Stomach (tissue), 9 donors: Measurements from ENCODE around the gene RIPOR3. TPM values are rescaled to one million over a fixed set of nuclear protein-coding genes. Genes with fewer than 3 reads are reported as not detected.

Experiments used
- DNase-seq, 2 donors: peaks; one replicate each; pipeline versions ENCODE4 v3.0.0 to v3.0.0-alpha.2; 2013 to 2019
- H3K27ac ChIP-seq, 5 donors: fragments of 200-600 bp in 4 of 5; sonication (generic) in 4 of 5; one replicate each; pipeline ENCODE4 v1.5.1; 2013 to 2019; ENCODE audit warnings: mild to moderate bottlenecking in 1 of 5, moderate library complexity in 1 of 5
- H3K27me3 ChIP-seq, 3 donors: fragments of 200-600 bp; sonication (generic); one replicate each; pipeline ENCODE4 v1.5.1; 2017 to 2019; ENCODE audit warnings: mixed run types in 1 of 3
- H3K36me3 ChIP-seq, 4 donors: fragments of 200-600 bp; sonication (generic); 1 replicate in 3 of 4; 2 replicates in 1 of 4; pipeline ENCODE4 v1.5.1; 2016 to 2019
- H3K4me1 ChIP-seq, 4 donors: fragments of 200-600 bp; sonication (generic); one replicate each; pipeline ENCODE4 v1.5.1; 2016 to 2019
- H3K4me3 ChIP-seq, 4 donors: fragments of 200-600 bp; sonication (generic) in 3 of 4; one replicate each; pipeline ENCODE4 v1.5.1; 2016 to 2019; ENCODE audit warnings: mild to moderate bottlenecking in 1 of 4
- H3K9me3 ChIP-seq, 4 donors: fragments of 200-600 bp; sonication (generic); one replicate each; pipeline ENCODE4 v1.5.1; 2016 to 2019
- CTCF ChIP-seq, 7 experiments: fragments of 450-650 bp in 4 of 7; fragments of 200-600 bp in 3 of 7; sonication (generic) in 3 of 7; IDR thresholded peaks; one replicate each; pipeline ENCODE4 v1.5.1; 2016 to 2019; ENCODE audit warnings: antibody characterized with exemption in 7 of 7, control low read depth in 2 of 7, mild to moderate bottlenecking in 1 of 7
- EP300 ChIP-seq: sonication (generic); formaldehyde crosslinking; IDR thresholded peaks from one replicate; pipeline ENCODE4 v1.6.1; 2017; ENCODE audit warnings: antibody characterized with exemption
- POLR2A ChIP-seq, 4 donors: fragments of 450-650 bp; IDR thresholded peaks; one replicate each; pipeline ENCODE4 v1.6.1; 2016; ENCODE audit warnings: antibody characterized with exemption in 4 of 4, control low read depth in 2 of 4, mild to moderate bottlenecking in 1 of 4, moderate library complexity in 1 of 4
- POLR2AphosphoS5 ChIP-seq, 3 donors: sonication (generic); formaldehyde crosslinking; IDR thresholded peaks; one replicate each; pipeline ENCODE4 v1.6.1; 2016; ENCODE audit warnings: antibody characterized with exemption in 3 of 3
- WGBS, 5 donors: extraction: QIAGEN DNeasy Blood & Tissue Kit in 3 of 5; methylation state at CpG; one replicate each; pipeline versions ENCODE4 v1.1.5 to v1.1.7; 2013 to 2018; 5-methylcytosine and 5-hydroxymethylcytosine counted together
- intact Hi-C: fragments of 100-400 bp; cut with DNase I; formaldehyde crosslinking; loops from one replicate; pipeline ENCODE4 v1.15.1; 2023; ENCODE audit warnings: low total_unique reads
- polyA plus RNA-seq, 3 donors: library from polyadenylated mRNA; stranded (reverse); fragments of 200-250 nt; gene quantifications; one replicate each; pipeline ENCODE4 v1.2.3, GENCODE V29; 2013
- total RNA-seq, 5 donors: library from RNA; depleted of rRNA; stranded (reverse); fragments of >200 nt; gene quantifications; one replicate each; pipeline versions ENCODE4 v1.1.0 to v1.2.3, GENCODE V29; 2014 to 2016
- donor health status: healthy with polysubstance abuse.
- donor health status: Bipolar disorder and iron deficiency.
- donor health status: healthy.

The RIPOR3 gene
- total and polyA plus RNA-seq, 8 donors, result 4.4 to 61.1 (median 8.2) TPM

GRCh38 chr20:50607436-50607835 is 83.9 kb downstream of the RIPOR3 start:
- no peak for DNase-seq
- intact Hi-C loops, result no loop called here
- Histone ChIP-seq H3K27me3 (peaks cover 0 to 7% (median 0%) of the 10 kb centered on the region in 3 donors), H3K4me3 (no peak overlapping the region), H3K27ac (no peak overlapping the region), H3K4me1 (no peaks in the 10 kb centered on the region), H3K9me3 (no peaks in the 10 kb centered on the region), H3K36me3 (peaks cover 0 to 51% (median 27%) of the 10 kb centered on the region in 4 donors)
- 86 to 100% (median 88%) methylated on average over 2 to 9 of the region's 9 CpGs for WGBS, 5 donors
- TF ChIP-seq POLR2AphosphoS5 (IDR thresholded peaks at IDR 0.05), result no peak
- TF ChIP-seq CTCF (IDR thresholded peaks at IDR 0.05), result no peak
- no peak for TF ChIP-seq POLR2A (IDR thresholded peaks at IDR 0.05)
- TF ChIP-seq EP300, result no peak

DNA sequence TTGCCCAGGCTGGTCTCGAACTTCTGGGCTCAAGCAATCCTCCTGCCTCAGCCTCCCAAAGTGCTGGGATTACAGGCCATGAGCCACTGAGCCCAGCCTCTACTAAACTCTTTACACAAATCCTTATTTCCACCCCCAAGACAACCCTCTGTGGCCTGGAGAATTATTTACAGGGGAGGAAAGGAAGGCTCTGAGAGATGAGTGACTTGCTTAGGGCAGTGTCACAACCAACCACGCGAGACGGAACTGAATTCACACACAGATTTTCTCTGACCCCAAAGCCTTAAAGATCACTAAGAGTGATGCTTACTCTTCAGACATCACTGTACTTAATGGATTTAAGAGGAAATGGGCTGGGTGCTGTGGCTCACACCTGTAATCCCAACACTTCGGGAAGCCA is 86.2 kb downstream of the RIPOR3 start:
- 91 to 94% (median 92%) methylated on average over 5 of the region's 5 CpGs for WGBS, 5 donors

DNA sequence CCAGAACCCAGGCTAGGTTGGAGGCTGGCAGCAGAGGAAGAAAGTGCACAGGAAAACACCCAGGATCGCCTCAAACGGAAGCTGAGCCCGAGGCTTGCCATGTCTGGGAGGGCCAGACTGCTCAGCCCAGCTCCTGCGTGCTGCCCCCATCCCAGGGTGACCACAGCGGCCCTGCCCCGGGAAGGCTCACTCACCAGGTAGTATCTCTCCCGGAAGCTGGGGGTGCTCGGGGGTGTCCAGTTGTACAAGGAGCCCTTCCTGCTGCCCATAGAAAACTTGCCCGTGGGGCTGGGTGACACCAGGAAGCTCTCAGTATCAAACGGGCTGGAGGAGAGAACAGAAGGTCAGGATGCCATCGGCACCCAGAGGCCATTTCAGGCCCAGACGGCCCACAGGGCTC is 86.9 kb downstream of the RIPOR3 start:
- peaks cover 0 to 14% (median 0%) of the 10 kb centered on the region in 3 donors for H3K27me3 ChIP-seq
- H3K9me3 ChIP-seq, result no peaks in the 10 kb centered on the region
- H3K27ac ChIP-seq, result no peak overlapping the region
- WGBS, 5 donors, result 82 to 93% (median 89%) methylated on average over 12 of the region's 12 CpGs
- TF ChIP-seq POLR2A (IDR thresholded peaks at IDR 0.05), result no peak
- TF ChIP-seq POLR2AphosphoS5 (IDR thresholded peaks at IDR 0.05), result no peak
- no peak for TF ChIP-seq EP300
- TF ChIP-seq CTCF (IDR thresholded peaks at IDR 0.05), result no peak
- intact Hi-C loops, result no loop called here
- no peak overlapping the region for H3K4me3 ChIP-seq
- DNase-seq, result no peak
- no peaks in the 10 kb centered on the region for H3K4me1 ChIP-seq
- peaks cover 0 to 57% (median 29%) of the 10 kb centered on the region in 4 donors for H3K36me3 ChIP-seq

More for the DNA sequence above, 86.2 kb downstream of the RIPOR3 start:
- Histone ChIP-seq H3K27ac (no peak overlapping the region), H3K9me3 (no peaks in the 10 kb centered on the region), H3K4me1 (no peaks in the 10 kb centered on the region), H3K4me3 (no peak overlapping the region), H3K27me3 (peaks cover 0 to 15% (median 0%) of the 10 kb centered on the region in 3 donors), H3K36me3 (peaks cover 0 to 60% (median 30%) of the 10 kb centered on the region in 4 donors)
- intact Hi-C loops, result no loop called here
- no peak for TF ChIP-seq POLR2A (IDR thresholded peaks at IDR 0.05)
- no peak for TF ChIP-seq EP300
- no peak for TF ChIP-seq POLR2AphosphoS5 (IDR thresholded peaks at IDR 0.05)
- no peak for TF ChIP-seq CTCF (IDR thresholded peaks at IDR 0.05)
- DNase-seq, result no peak

DNA sequence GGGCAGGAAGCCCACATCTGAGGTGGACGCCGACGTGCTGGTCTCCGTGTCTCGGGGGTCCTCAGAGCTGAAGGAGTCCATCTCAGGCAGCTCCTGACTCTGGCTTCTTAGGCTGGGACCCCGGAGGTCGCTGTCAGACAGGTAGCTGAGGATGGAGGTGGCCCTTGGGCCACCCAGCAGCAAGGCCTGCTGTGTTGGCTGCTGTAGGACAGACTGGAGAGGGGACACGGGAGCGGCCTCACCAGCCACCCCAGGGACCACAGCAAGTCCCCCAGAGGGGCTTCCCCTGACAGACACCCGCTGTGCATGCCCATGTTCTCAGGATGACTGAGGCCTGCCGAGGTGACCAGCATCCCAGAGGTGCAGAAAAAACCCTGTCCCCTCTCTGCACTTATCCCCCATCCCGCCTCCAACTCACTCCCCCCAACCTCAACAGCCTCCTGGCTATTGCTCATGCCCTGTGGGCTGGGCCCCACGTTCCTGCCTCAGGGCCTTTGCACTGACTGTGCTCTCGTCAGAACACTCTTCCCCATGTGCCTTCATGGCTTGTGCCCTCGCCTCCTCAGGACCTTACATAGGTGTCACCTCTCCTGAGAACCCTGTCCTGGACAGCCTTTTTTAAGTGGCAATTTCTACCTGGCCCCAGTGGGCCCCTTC is 88.8 kb downstream of the RIPOR3 start:
- H3K36me3 ChIP-seq, result peaks cover 0 to 41% (median 17%) of the 10 kb centered on the region in 4 donors
- intact Hi-C loops, result no loop called here
- 93 to 94% (median 94%) methylated on average over 5 to 15 of the region's 15 CpGs for WGBS, 5 donors

More for the DNA sequence above, 88.8 kb downstream of the RIPOR3 start:
- Histone ChIP-seq H3K4me3 (no peak overlapping the region), H3K27ac (no peak overlapping the region), H3K27me3 (peaks cover 0 to 15% (median 0%) of the 10 kb centered on the region in 3 donors), H3K4me1 (peaks cover 0 to 3% (median 0%) of the 10 kb centered on the region in 4 donors), H3K9me3 (no peaks in the 10 kb centered on the region)
- TF ChIP-seq POLR2AphosphoS5 (IDR thresholded peaks at IDR 0.05) (no peak), EP300 (no peak), POLR2A (IDR thresholded peaks at IDR 0.05) (no peak), CTCF (IDR thresholded peaks at IDR 0.05) (no peak)
- DNase-seq, result no peak
